Measurements from ENCODE around the gene RSPRY1.

DNA sequence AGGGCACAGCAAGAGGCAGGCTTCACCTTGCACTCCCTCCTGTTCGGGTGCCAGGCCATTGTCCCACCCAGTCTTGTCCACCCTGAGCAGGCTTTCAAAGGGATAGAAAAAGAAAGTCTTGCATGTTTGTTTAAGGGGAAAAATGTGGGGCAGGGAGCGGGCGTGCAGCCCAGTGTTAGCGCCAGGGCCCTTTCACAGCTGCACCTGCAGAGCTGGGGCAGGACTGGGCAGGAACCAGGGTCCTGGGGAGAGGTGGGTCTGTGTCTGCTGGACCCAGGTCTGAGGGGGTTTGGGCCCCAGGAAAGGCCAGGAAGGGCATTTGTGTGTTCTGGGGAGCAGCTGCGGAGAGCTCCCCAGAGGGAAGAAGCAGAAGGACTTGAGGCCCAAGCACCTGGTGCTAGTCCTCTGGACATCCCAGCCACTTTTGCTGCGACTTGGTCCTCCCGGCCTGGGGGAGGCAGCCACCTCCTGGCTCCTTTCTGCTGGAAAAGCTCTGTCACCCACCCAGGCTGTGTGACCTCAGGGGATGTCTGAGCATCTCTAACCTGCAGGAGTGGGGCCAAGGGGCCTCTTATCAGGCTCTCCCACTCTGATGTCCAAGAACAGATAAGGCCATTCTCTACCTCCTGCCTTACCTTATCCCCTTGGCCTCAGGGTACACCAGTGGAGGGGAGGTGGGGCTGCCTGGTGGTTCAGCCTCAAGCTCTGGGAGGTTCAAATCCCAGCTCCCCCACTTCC lies 45.0 kb upstream of the RSPRY1 start:
- TF ChIP-seq FOXM1 (IDR thresholded peaks at IDR 0.05; ENCODE audit: borderline replicate concordance, low read depth) (no peak), USF1 (IDR thresholded peaks at IDR 0.05) (no peak), MAX (IDR thresholded peaks at IDR 0.05) (no peak), NFIC (IDR thresholded peaks at IDR 0.05) (no peak)
